ENCODE results near the gene OR5B12.

OR5B12 gene

GRCh38 chr11:58390551-58391063, 51.4 kb downstream of the OR5B12 start:
- no peak overlapping the region for H3K4me3 ChIP-seq (ENCODE audit: low read length)
- no peak for DNase-seq (ENCODE audit: low read depth)
- TF ChIP-seq, protein P1, sequence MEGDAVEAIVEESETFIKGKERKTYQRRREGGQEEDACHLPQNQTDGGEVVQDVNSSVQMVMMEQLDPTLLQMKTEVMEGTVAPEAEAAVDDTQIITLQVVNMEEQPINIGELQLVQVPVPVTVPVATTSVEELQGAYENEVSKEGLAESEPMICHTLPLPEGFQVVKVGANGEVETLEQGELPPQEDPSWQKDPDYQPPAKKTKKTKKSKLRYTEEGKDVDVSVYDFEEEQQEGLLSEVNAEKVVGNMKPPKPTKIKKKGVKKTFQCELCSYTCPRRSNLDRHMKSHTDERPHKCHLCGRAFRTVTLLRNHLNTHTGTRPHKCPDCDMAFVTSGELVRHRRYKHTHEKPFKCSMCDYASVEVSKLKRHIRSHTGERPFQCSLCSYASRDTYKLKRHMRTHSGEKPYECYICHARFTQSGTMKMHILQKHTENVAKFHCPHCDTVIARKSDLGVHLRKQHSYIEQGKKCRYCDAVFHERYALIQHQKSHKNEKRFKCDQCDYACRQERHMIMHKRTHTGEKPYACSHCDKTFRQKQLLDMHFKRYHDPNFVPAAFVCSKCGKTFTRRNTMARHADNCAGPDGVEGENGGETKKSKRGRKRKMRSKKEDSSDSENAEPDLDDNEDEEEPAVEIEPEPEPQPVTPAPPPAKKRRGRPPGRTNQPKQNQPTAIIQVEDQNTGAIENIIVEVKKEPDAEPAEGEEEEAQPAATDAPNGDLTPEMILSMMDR (conservative IDR thresholded peaks at IDR 0.05; ENCODE audit: low read length): no peak
